GM18867 (cell line): ENCODE data around the gene MMS19.
"Not testable (repeated sequence)": the region's sequence is repeated elsewhere in the genome, so short reads cannot be mapped to it uniquely, and the experiment has no call there.

Experiments
- ATAC-seq: cut with Tn5 transposase; IDR thresholded peaks from one replicate; pipeline ENCODE4 v1.9.1; 2021; ENCODE audit warnings: mild to moderate bottlenecking, moderate library complexity; ENCODE audit not compliant: unreplicated experiment

MMS19 gene

DNA sequence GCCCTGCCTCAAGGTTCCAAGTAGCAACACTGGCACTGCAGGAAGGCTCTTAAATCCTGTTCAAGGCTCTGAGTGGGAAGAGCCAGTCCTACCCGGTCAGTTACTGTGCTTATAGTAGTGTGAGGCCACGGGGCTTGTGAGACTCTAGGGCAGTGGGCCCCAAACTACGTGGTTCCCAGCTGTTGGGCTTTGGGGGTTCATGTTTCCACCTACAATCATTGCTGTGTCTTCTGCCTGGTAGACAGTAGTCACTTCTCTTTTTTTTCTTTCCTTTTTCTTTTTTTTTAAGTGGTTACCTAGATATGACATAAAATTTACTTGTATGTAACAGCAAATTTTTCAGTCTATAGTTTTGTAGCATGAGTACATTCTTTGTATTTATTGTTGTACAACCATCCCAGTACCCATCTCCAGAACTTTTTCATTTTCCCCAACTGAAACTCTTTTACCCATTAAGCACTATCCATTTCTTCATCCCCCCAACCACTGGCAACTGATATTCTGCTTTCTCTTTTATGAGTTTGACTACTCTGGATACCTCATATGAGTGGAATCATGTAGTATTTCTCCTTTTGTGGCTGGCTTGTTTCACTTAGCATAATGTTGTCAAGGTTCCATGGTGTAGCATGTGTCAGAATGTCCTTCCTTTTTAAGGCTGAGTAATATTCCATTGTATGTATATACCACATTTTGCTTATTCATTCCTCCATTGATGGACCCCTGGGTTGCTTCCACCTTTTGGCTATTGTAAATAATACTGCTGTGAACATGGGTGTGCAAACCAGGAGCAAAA, 8.2 kb upstream of the MMS19 start:
- no peak for ATAC-seq

DNA sequence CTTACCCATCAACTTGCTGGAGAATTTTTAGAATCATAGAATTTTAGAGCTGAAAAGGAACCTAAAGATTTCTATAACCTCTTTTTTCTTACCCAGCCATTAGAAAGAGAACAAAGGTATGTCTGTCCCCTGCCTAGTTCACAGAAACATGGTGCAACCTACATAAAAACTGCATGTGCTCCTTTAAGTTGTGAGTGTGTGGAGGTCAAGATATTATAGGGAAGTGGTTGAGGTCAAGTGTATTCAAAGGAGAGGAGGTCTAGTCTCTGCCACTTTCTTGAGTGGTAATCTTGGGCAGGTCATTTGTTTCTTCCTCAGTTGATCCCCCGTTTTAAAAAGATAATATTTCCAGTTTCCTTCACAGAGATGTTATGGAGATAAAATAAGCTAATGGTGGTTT, 6.9 kb upstream of the MMS19 start:
- ATAC-seq = no peak

DNA sequence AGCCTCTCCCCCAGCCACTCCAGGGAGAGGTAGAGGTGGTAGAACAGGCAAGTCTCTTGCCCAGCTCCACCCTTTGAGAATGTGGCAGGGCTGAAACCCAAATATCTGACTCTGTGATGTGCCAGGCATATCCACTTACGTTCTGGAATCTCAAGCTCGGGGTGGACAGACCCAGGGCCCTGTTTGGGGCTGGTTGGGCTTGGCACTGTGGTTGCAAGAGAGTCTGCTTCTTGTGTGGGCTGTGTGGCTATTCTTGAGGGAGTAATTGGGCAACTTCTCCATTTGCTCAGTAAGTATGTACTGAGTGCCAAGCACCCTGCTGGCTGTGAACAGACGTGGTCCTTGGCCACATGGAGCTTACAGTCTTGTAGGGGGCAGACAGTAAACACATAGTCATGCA, 5.2 kb upstream of the MMS19 start:
- no peak for ATAC-seq

GRCh38 chr10:97502916-97503315, 4.7 kb upstream of the MMS19 start:
- no peak for ATAC-seq

DNA sequence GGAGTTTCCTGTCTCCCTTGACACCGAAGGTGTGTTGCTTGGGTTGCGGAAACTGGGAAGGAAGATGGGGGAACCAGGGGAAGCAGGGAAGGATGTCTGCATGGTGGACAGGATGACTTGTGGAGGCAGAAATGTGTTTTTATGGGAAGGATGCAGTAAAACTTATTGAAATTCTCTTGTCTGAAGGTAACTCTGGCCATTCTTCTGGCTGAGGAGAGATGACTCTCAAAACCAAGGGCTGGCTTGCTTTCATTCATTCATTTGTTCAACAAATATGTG, 2.0 kb upstream of the MMS19 start:
- no peak for ATAC-seq

DNA sequence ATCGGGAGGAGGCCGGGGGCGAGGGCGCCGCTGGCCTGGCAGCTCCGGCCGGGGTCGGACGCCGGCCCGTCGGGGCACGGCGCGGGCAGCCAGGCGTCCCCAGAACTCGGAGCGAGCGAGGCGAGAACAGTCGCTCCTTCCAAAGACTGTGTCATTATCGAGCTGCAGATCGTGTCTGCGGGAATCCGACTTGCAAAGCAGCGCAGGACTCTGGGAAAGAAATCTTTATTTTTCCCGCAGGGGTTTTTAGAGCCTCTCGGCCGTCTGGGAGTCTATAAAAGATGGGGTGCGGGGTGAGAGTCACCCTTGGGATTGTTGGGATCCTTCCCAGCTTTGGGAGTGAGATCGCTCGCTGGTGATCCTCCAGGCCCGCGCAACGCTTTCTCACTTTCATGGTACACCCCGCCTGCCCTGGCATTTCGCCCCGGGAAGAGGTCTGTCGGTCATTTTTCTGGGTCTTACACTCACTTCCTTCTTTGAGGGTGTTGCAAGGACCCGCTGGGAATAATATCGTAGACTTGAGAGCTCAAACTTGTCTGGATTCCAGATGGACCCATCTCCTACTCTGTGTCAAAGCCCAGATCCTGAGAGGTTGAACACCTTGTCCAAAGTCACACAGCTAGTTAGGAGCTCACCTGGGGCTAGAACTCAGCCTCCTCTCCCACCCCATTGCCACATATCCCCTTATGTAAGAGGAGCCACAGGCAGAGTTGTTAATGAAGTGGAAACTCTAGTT, 1.5 kb upstream of the MMS19 start:
- ATAC-seq = no peak

DNA sequence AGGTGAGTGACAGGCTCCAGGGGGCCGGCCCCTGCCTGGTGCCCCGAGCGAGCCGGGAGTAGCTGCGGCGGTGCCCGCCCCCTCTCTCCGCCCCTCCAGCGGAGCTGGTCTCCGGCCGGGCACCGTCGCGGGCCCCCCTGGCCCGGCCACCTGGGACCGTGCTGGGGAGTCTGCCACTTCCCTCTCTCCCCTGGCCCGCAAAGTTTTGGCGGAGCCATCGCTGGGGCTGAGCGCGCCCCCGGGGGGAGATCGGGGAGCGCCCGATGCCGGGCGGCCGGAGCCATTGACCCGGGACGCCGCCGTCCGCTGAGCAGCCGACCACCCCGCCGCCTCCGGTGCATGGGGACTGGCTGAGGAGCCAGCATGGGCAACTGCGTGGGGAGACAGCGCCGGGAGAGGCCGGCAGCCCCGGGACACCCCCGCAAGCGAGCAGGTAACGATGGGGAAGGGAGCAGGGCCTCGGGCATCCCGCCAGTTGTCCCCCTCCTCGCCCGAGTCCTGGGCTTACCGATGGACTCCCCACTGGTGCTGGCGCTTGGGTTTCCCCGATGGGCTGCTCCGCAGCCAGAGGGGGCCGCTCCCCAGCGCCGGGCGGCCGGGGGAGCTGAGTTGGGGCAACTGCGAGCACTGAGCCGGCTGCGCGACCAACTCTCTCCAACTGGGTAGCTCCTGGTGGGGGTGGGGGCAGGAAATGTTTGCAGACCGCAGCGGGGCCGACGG, 779 bp upstream of the MMS19 start, which contains the start of gene UBTD1:
Gene UBTD1 (plus strand): TSS at position 84 of the 720 bp plus-strand sequence. CDS start 280 bp downstream, at position 364.
- ATAC-seq = no peak

- ATAC-seq = peak; percentile 25
Measured at GRCh38 chr10:97497572-97498075, 598 bp downstream of the MMS19 start.

DNA sequence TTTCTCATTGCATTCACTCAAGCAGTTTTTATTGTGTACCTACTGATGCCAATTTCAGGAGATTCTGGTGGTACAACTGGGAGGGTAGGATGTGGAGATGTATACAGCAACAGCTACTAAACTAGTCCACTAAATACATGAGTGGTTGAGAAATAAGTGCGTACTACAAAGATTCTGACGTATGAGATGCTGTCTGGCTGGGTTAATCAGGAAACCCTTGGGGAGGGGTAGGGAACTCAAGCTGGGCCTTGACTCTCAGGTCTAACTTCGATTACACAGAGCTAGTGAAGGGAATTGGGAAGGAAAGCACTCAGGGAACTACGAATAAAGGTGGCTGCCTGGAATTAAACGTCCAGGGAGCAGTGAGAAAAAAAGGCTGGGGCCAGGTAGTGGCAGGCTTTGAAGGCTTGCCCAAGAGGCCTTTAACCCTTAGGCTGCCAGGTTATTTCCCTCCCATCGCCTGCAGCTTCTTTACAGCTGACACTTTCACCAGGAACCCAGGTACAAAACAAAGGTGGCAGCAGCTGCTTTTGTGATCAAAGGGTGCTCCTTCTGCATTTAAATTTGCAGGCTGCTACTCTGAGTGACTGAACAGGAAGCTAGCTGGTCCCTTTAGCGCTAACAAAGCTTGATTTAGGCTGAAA, 3.2 kb downstream of the MMS19 start:
- no peak for ATAC-seq

DNA sequence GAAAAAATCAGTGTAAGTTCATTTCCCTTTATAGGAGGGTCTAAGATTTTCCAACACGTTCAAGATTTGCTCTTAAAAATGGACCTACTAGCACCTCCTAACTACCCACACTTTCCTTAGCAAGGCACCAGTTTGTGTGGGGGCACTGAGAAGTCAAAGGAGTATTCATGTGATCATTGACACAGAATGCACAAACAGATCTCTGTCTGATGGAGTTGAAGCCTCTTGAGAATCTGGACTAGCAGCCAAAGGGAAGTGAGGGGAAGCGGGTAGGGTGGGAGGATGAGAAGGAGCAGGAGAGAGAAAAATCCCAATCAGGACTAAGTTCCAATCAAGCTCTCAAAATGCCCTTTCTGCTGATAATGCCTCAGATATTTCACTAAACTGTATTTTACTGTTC, 4.1 kb downstream of the MMS19 start:
- ATAC-seq = no peak

- no peak for ATAC-seq
Measured at GRCh38 chr10:97490592-97490991, 7.6 kb downstream of the MMS19 start.

DNA sequence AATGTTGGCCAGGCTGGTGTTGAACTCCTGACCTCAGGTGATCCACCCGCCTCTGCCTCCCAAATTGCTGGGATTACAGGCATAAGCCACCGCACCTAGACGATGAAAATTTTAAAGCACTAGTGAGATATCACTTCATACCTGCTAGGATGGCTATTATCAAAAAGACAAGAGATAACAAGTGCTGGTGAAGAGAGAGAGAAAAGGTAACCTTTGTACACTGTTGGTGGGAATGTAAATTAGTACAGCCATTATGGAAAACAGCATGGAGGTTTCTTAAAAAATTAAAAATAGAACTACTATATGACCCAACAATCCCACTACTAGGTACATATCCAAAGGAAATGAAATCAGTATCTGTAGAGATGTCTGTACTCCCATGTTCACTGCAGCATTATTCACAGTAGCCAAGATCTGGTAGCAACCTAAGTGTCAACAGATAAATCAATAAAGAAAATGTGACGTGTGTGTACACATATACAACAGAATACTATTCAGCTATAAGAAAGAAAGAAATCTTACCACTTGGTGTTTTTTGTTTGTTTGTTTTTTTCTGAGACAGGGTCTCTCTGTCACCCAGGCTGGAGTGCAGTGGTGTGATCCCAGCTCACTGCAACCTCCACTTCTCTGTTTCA, 12.5 kb downstream of the MMS19 start:
- no peak for ATAC-seq

GRCh38 chr10:97483921-97484320, 14.3 kb downstream of the MMS19 start:
- no peak for ATAC-seq

DNA sequence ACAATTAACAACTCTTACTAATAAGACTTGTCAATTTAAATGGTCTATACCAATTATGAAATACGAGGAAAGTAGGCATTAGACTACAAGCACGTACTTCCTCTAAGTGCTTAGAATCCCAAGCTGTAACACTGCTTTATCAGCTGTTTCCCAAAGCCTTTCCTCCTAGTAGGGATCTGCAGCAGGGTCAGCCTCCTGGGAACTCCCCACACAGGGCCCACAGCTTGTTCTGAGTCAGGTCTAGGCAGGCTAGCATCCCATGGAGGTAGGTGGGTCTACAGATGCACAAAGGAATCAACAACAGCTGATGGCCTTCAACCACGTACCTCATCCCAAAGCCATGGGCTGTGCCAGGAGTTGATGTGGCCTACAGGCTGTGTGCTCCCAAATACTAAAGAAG, 14.7 kb downstream of the MMS19 start:
- no peak for ATAC-seq

DNA sequence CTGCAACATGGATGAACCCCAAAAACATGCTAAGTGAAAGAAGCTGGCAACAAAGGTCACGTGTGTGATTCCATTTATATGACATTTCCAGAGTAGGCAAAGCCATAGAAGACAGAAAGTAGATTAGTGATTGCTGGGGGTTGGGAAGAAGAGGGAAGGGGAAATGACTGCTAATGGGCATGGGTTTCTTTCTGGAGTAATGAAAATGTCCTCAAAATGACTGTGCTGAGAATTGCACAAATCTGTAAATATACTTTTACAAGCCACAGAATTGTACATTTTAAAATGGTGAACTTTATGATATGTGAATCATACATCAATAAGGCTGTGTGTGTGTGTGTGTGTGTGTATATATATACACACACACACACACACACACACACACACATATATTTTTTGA, 15.8 kb downstream of the MMS19 start:
- ATAC-seq = no peak

DNA sequence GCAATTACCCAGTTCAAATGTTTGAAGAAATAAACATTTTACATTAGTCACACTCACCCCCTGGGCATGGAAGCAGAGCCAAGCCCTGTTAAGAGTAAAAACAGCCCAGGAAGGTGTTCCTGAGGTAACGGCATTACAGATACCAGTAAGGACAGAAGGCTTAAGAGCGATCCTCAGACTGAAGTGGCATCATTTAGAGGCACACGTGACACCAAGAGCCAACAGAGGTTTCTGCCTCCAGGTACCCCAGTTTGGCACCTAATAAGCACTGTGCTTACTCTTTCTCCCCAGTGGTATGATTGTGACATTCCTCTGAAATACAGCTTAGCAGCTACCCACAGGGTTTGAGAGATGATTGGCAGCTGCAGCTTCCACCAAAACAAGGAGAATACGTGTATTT, 17.2 kb downstream of the MMS19 start:
- ATAC-seq = no peak

GRCh38 chr10:97479939-97480338, 18.3 kb downstream of the MMS19 start:
- no peak for ATAC-seq

- not testable (repeated sequence) for ATAC-seq
Measured at GRCh38 chr10:97479410-97479809, 18.8 kb downstream of the MMS19 start.

DNA sequence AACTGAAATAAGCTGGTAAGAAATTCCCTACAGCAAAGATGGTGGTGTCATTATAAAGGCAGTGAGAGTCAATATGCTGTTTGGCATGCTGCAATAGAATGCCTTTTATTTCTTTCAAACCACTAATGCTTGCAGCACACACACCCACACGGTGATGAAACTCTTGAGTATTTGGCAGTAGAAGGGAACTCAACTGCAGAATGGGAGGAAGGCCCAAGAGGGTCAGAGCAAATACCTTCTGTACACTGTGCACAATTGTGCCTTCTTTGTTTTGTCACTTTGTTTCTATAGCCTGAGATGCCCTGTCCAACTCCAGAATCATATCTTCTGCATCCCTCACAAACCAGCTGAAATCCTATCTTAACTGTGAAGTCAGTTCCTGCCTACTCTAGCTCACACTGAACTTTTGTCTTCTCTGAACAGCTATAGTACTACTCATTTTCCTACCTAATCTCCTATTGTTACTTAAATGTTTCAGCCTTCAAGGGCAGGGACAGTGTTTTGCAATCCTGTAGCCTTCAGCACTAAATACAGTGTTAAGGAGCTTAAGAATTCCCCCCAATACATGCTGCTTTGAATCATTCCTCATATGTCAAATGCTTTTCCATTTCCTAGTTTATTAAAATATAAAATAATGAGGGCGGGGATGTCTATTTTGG, 22.2 kb downstream of the MMS19 start:
- ATAC-seq = no peak

DNA sequence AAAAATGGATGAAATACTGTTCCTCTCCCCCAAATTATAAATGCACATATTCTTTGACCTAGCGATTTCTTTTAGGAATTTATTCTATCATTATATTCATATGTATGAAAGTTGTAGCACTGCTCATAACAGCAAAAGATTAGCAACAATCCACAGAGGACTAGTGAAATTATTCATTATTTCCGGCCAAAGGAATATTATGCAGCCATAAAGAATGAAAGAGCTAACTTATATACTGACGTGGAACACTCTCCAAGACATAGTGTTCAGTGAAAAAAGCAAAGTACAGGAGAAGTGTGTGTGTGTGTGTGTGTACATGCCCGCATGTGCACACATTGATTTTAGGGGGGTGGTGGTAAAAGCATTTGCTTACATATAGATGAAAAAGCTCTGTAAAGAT, 23.3 kb downstream of the MMS19 start:
- ATAC-seq = no peak
